Kidney (tissue), 14 donors: ENCODE measurements around the gene ID2. TPM values are rescaled to one million over a fixed set of nuclear protein-coding genes. Genes with fewer than 3 reads are reported as not detected.

Experiments
- DNase-seq, 5 donors: peaks; one replicate each; pipeline ENCODE4 v3.0.0-alpha.2; 2013 to 2020
- FAIRE-seq: peaks from 2 replicates; lab custom pipeline; 2012; peaks lifted over from hg19 to GRCh38; lab: Jason Lieb, UNC
- H3K27ac ChIP-seq, 2 donors: one replicate each; pipeline ENCODE4 v1.7.0; 2013; ENCODE audit warnings: low read depth in 2 of 2, low read length in 2 of 2, inconsistent platforms in 1 of 2
- H3K27me3 ChIP-seq: one replicate; pipeline ENCODE4 v1.7.1; 2013; ENCODE audit warnings: low read length, inconsistent platforms; ENCODE audit not compliant: control insufficient read depth, insufficient read depth
- H3K36me3 ChIP-seq, 3 donors: one replicate each; pipeline versions ENCODE4 v1.7.0 to v1.7.1; 2013; ENCODE audit warnings: low read length in 3 of 3, control low read depth in 1 of 3, inconsistent platforms in 1 of 3; ENCODE audit not compliant: insufficient read depth in 3 of 3, control insufficient read depth in 2 of 3
- H3K4me1 ChIP-seq, 3 donors: one replicate each; pipeline versions ENCODE4 v1.7.0 to v1.7.1; 2013; ENCODE audit warnings: low read length in 3 of 3, inconsistent platforms in 1 of 3, low read depth in 1 of 3; ENCODE audit not compliant: control insufficient read depth in 2 of 3, insufficient read depth in 2 of 3
- H3K4me3 ChIP-seq, 3 donors: one replicate each; pipeline versions ENCODE4 v1.7.0 to v1.8.1; 2013; ENCODE audit warnings: low read length in 3 of 3, control low read depth in 1 of 3, inconsistent platforms in 1 of 3
- H3K9ac ChIP-seq, 3 donors: one replicate each; pipeline versions ENCODE4 v1.7.0 to v1.7.1; 2013; ENCODE audit warnings: low read length in 3 of 3, control low read depth in 1 of 3, inconsistent platforms in 1 of 3
- H3K9me3 ChIP-seq, 3 donors: one replicate each; pipeline versions ENCODE4 v1.7.0 to v1.7.1; 2013; ENCODE audit warnings: low read length in 3 of 3, control low read depth in 1 of 3, inconsistent platforms in 1 of 3; ENCODE audit not compliant: control insufficient read depth in 2 of 3, insufficient read depth in 1 of 3
- CTCF ChIP-seq: IDR thresholded peaks from 3 replicates; pipeline ENCODE4 v1.5.1; 2012; ENCODE audit warnings: mild to moderate bottlenecking, moderate library complexity, borderline replicate concordance; ENCODE audit not compliant: insufficient read depth; ENCODE audit errors: extremely low read depth
- intact Hi-C: fragments of 100-400 bp; cut with DNase I; formaldehyde crosslinking; loops from one replicate; pipeline ENCODE4 v1.11.1; 2022
- polyA plus RNA-seq: library from polyadenylated mRNA; stranded (reverse); fragments of 350-450 nt; fragmentation: Illumina TruSeq; extraction: RNeasy Lipid Tissue Mini Kit (QIAGEN cat#74804); gene quantifications from one replicate; pipeline ENCODE4 v1.2.3, GENCODE V29; 2014; ENCODE audit warnings: low read depth, low replicate concordance; ENCODE audit not compliant: insufficient read depth
- total RNA-seq: library from RNA; stranded (reverse); fragmentation: NEBNext Ultra II Directional; extraction: Animal tissue kit (Norgen Biotek cat#: 25700); gene quantifications from one replicate; pipeline ENCODE4 v1.2.1, GENCODE V29; 2021
- donor health status: control.
- donor health status: control.
- donor health status: control.
- donor health status: control.
- donor health status: control.
- donor health status: DM: yes; HTN: yes; CAD: no.
- donor health status: Normal renal cell carcinoma (clear cell type).

ID2 gene
- total and polyA plus RNA-seq, 2 donors from 2014 or later: 74.6 to 113 TPM

GRCh38 chr2:8674420-8675009, 7.3 kb upstream of the ID2 start:
- Histone ChIP-seq H3K27ac (no peak overlapping the region), H3K9ac (no peak overlapping the region), H3K9me3 (peaks cover 0 to 7% (median 0%) of the 10 kb centered on the region in 3 donors), H3K4me1 (peaks cover 0 to 16% (median 4%) of the 10 kb centered on the region in 3 donors), H3K4me3 (no peak overlapping the region), H3K27me3 (no peaks in the 10 kb centered on the region), H3K36me3 (no peaks in the 10 kb centered on the region)
- intact Hi-C loops: no loop called here
- DNase-seq (peak in 1 of 5 donors; percentile 22), FAIRE-seq (no peak)
- no peak for TF ChIP-seq CTCF

GRCh38 chr2:8675543-8675942, 6.3 kb upstream of the ID2 start:
- Histone ChIP-seq H3K27ac (peak overlapping the region; percentile 87 to 97), H3K4me3 (peak overlapping the region in 1 of 3 donors; percentile 65), H3K27me3 (no peaks in the 10 kb centered on the region), H3K9me3 (peaks cover 0 to 7% (median 0%) of the 10 kb centered on the region in 3 donors), H3K4me1 (peaks cover 0 to 23% (median 8%) of the 10 kb centered on the region in 3 donors), H3K36me3 (no peaks in the 10 kb centered on the region), H3K9ac (peak overlapping the region in 1 of 3 donors; percentile 75)
- DNase-seq: no peak
- intact Hi-C loops: no loop called here
- TF ChIP-seq CTCF: no peak
- FAIRE-seq: no peak

GRCh38 chr2:8676191-8676920, 5.5 kb upstream of the ID2 start:
- Histone ChIP-seq H3K4me1 (peaks cover 2 to 23% (median 8%) of the 10 kb centered on the region in 3 donors), H3K36me3 (no peaks in the 10 kb centered on the region), H3K27ac (peak overlapping the region; percentile 87 to 97), H3K4me3 (peak overlapping the region in 2 of 3 donors; percentile 43 to 65), H3K9ac (peak overlapping the region in 1 of 3 donors; percentile 75), H3K27me3 (no peaks in the 10 kb centered on the region), H3K9me3 (peaks cover 0 to 7% (median 0%) of the 10 kb centered on the region in 3 donors)
- DNase-seq (peak; percentile 82 to 96 (median 90)), FAIRE-seq (no peak)
- intact Hi-C loops: no loop called here
- TF ChIP-seq CTCF: no peak
